ENCODE data around the gene BHLHE23.

BHLHE23 gene

DNA sequence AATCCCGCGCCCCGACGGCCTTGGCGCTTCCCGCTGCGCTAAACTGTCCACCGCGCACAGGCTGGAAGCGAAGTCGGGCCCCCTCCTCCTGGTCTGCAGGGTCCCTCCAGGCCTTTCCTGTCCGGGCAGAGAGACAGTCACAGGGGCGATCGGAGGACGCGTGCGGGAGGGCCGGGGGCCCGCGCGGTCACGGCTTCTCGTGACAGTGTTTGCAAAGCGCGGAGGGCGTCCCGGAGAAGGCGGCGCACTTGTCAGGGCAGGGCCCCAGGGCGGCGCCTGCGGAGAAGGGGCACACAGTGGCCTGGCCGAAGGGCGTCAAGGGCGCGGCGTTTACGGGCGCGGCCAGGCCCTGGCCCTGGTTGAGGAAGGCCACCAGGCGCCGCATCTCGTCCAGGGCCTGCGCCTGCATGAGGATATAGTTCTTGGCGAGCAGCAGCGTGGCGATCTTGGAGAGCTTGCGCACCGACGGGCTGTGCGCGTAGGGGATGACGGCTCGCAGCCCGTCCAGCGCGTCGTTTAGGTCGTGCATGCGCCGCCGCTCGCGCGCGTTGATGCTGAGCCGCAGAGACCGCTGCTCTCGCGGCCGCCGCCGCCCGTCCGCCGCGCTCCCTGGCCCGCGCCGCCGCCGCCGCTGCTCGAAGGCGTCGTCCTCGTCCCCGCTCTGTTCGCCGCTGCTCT is 763 bp downstream of the BHLHE23 start:
- peaks cover 92% of the 10 kb centered on the region for H3K27me3 ChIP-seq (replicated peaks)
- TF ChIP-seq, protein P1, sequence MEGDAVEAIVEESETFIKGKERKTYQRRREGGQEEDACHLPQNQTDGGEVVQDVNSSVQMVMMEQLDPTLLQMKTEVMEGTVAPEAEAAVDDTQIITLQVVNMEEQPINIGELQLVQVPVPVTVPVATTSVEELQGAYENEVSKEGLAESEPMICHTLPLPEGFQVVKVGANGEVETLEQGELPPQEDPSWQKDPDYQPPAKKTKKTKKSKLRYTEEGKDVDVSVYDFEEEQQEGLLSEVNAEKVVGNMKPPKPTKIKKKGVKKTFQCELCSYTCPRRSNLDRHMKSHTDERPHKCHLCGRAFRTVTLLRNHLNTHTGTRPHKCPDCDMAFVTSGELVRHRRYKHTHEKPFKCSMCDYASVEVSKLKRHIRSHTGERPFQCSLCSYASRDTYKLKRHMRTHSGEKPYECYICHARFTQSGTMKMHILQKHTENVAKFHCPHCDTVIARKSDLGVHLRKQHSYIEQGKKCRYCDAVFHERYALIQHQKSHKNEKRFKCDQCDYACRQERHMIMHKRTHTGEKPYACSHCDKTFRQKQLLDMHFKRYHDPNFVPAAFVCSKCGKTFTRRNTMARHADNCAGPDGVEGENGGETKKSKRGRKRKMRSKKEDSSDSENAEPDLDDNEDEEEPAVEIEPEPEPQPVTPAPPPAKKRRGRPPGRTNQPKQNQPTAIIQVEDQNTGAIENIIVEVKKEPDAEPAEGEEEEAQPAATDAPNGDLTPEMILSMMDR (IDR thresholded peaks at IDR 0.05; ENCODE audit: low read depth, low read length, missing control alignments): no peak
- H3K27ac ChIP-seq: no peak overlapping the region
- no peak for DNase-seq
- H3K4me3 ChIP-seq (ENCODE audit: low read depth, low read length): no peak overlapping the region
- H3K36me3 ChIP-seq (replicated peaks): no peaks in the 10 kb centered on the region
- in situ Hi-C loops (cut with HindIII; ENCODE audit: low pct_ligation_motif_present, low sequenced_read_pairs): no loop called here

DNA sequence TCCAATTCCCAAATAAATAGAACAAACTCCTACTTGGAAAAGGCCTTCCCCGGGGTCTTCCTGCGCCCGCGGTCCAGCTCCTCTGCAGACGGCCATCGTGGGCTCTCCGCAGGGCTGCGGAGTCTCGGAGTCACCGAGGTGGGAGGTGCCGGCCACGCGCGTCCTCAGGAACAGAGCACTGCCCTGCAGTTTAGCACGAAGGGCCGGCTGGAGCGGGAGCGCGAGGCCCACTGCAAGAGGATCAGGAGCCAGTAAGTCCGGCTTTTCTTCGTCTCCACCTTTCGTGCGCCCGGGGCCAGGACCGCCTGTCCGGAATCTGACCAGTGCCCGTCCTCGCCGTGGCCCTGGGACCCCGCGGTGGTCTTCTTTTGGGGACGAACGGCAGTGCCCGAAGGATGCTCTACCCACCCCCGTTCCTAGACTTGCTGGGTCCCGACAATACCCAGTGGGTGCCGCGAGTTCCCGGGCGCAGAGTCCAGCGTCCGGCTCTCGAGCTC is 1.4 kb downstream of the BHLHE23 start:
- in situ Hi-C loops (cut with HindIII; ENCODE audit: low pct_ligation_motif_present, low sequenced_read_pairs): no loop called here
- Histone ChIP-seq H3K27me3 (replicated peaks) (peaks cover 92% of the 10 kb centered on the region), H3K4me3 (ENCODE audit: low read depth, low read length) (no peak overlapping the region), H3K27ac (no peak overlapping the region), H3K36me3 (replicated peaks) (no peaks in the 10 kb centered on the region)
- TF ChIP-seq, protein P1 (IDR thresholded peaks at IDR 0.05; ENCODE audit: low read depth, low read length, missing control alignments): no peak
- DNase-seq: no peak

DNA sequence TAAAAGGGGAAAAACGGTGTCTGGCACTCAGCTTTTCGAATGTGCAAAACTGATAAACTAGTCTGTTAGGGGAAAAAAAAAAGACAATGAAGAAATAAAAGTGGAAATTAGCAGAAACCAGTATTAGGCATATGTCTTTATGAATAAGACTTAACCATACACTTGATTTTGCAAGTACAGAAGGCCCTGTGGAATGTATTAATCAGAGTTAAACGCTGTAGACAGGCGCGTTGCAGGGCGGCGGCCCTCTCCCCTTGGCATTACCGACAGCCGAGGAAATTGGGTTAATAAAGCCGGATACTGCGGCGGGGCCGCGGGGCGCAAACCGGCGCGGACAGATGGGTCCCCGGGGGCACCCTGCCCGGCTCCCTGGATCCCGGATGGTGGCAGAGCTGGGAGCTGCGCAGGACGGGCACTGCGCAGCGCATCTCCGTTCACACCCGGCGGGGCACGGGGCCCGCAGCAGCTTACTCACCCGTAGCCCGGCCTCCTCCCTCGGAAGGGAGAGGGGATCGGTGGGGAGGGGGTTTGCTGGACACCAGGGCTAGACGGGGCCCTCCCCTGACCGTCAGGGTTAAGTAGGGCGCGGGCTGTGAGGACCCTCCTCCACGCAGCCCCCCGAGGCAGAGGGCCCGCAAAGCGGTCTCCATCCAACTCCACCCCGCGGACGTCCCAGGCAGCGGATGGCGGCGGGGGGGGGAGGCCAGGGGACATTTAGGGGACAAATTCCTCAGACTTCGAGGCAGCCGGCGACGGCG is 2.0 kb downstream of the BHLHE23 start:
- Histone ChIP-seq H3K27me3 (replicated peaks) (peaks cover 90% of the 10 kb centered on the region), H3K27ac (no peak overlapping the region), H3K36me3 (replicated peaks) (no peaks in the 10 kb centered on the region), H3K4me3 (ENCODE audit: low read depth, low read length) (no peak overlapping the region)
- TF ChIP-seq, protein P1 (IDR thresholded peaks at IDR 0.05; ENCODE audit: low read depth, low read length, missing control alignments): no peak
- no peak for DNase-seq
- in situ Hi-C loops (cut with HindIII; ENCODE audit: low pct_ligation_motif_present, low sequenced_read_pairs): no loop called here

DNA sequence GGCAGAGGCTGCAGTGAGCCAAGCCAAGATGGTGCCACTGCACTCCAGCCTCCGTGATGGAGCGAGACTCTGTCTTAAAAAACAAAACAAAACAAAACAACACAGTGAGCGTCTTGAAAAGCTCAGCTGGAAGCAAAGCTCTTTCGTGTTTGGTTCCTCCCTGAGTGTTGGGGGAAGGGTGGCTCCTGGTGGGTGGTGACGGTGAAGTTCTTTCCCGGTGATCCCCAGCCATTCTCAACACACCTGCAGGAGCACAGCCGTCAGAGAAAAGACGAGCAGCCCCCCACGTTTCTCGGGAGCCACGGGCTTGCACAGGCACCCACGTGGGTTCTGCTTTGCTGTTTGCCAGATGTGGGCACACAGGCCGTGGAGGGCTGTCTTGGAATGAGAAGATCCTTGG is 3.2 kb downstream of the BHLHE23 start:
- TF ChIP-seq, protein P1 (IDR thresholded peaks at IDR 0.05; ENCODE audit: low read depth, low read length, missing control alignments): no peak
- Histone ChIP-seq H3K27ac (no peak overlapping the region), H3K4me3 (ENCODE audit: low read depth, low read length) (no peak overlapping the region), H3K36me3 (replicated peaks) (no peaks in the 10 kb centered on the region), H3K27me3 (replicated peaks) (peaks cover 84% of the 10 kb centered on the region)
- in situ Hi-C loops (cut with HindIII; ENCODE audit: low pct_ligation_motif_present, low sequenced_read_pairs): no loop called here
- DNase-seq: no peak

DNA sequence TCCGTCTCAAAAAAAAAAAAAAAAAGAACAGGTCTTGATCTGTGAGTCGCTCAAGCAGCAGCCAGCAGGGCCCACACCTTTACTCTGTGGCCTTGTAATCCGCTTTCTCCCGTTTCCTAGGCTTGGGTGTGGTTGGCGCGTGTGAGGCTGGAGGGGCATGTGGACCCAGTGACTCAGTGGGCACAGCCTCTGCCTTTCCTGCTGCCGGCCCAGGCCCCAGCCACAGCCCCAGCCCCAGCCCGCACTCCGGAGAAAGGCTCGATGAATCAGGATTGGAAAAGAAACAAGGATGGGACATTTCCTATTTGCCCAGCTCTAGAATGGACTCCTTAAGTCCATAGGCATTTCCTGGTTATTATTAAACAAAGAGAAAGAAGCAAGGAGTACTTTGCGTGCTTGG is 4.3 kb downstream of the BHLHE23 start:
- no peak for DNase-seq
- in situ Hi-C loops (cut with HindIII; ENCODE audit: low pct_ligation_motif_present, low sequenced_read_pairs): no loop called here
- H3K27ac ChIP-seq: no peak overlapping the region

More for the DNA sequence above, 4.3 kb downstream of the BHLHE23 start:
- H3K36me3 ChIP-seq (replicated peaks): no peaks in the 10 kb centered on the region
- TF ChIP-seq, protein P1 (IDR thresholded peaks at IDR 0.05; ENCODE audit: low read depth, low read length, missing control alignments): no peak
- H3K27me3 ChIP-seq (replicated peaks): peaks cover 81% of the 10 kb centered on the region
- no peak overlapping the region for H3K4me3 ChIP-seq (ENCODE audit: low read depth, low read length)
